Measurements from ENCODE around the gene PPP1R26.

PPP1R26 gene

GRCh38 chr9:135480071-135480939, 723 bp downstream of the PPP1R26 start:
- DNase-seq (ENCODE audit: low read depth) = peak; percentile 20
- H3K4me3 ChIP-seq (ENCODE audit: control insufficient read depth, low read depth, low read length) = peak overlapping the region; percentile 65
- TF ChIP-seq CTCF (conservative IDR thresholded peaks at IDR 0.05; ENCODE audit: control insufficient read depth, insufficient read depth, low read depth, low read length) = no peak

- DNase-seq (ENCODE audit: low read depth) = no peak
- TF ChIP-seq CTCF (conservative IDR thresholded peaks at IDR 0.05; ENCODE audit: control insufficient read depth, insufficient read depth, low read depth, low read length) = no peak
- H3K4me3 ChIP-seq (ENCODE audit: control insufficient read depth, low read depth, low read length) = peak overlapping the region; percentile 65
These were observed 1.3 kb downstream of the PPP1R26 start for GRCh38 chr9:135480940-135481310.

GRCh38 chr9:135482015-135482754, 2.6 kb downstream of the PPP1R26 start:
- H3K4me3 ChIP-seq (ENCODE audit: control insufficient read depth, low read depth, low read length) = no peak overlapping the region
- no peak for TF ChIP-seq CTCF (conservative IDR thresholded peaks at IDR 0.05; ENCODE audit: control insufficient read depth, insufficient read depth, low read depth, low read length)

GRCh38 chr9:135484460-135485277, 5.1 kb downstream of the PPP1R26 start:
- TF ChIP-seq CTCF (conservative IDR thresholded peaks at IDR 0.05; ENCODE audit: control insufficient read depth, insufficient read depth, low read depth, low read length) = no peak
- H3K4me3 ChIP-seq (ENCODE audit: control insufficient read depth, low read depth, low read length) = no peak overlapping the region

More at GRCh38 chr9:135482015-135482754, 2.6 kb downstream of the PPP1R26 start:
- DNase-seq (ENCODE audit: low read depth) = no peak

GRCh38 chr9:135485385-135485784, 5.8 kb downstream of the PPP1R26 start:
- H3K4me3 ChIP-seq (ENCODE audit: control insufficient read depth, low read depth, low read length) = no peak overlapping the region
- TF ChIP-seq CTCF (conservative IDR thresholded peaks at IDR 0.05; ENCODE audit: control insufficient read depth, insufficient read depth, low read depth, low read length) = no peak
- no peak for DNase-seq (ENCODE audit: low read depth)

More at GRCh38 chr9:135484460-135485277, 5.1 kb downstream of the PPP1R26 start:
- DNase-seq (ENCODE audit: low read depth) = no peak

GRCh38 chr9:135485832-135486231, 6.2 kb downstream of the PPP1R26 start:
- no peak overlapping the region for H3K4me3 ChIP-seq (ENCODE audit: control insufficient read depth, low read depth, low read length)
- no peak for TF ChIP-seq CTCF (conservative IDR thresholded peaks at IDR 0.05; ENCODE audit: control insufficient read depth, insufficient read depth, low read depth, low read length)
- no peak for DNase-seq (ENCODE audit: low read depth)
